ENCODE measurements around the gene FNIP2.
"Not testable (repeated sequence)": the region's sequence is repeated elsewhere in the genome, so short reads cannot be mapped to it uniquely, and the experiment has no call there.

Gene FNIP2

GRCh38 chr4:158875455-158875854, 106.6 kb downstream of the FNIP2 start:
- TF ChIP-seq CTCF (IDR thresholded peaks at IDR 0.05; ENCODE audit: control extremely low read depth, extremely low read depth, low read depth, missing control alignments) = no peak
- POLR2A ChIA-PET = no interaction called here
- no peak for DNase-seq (ENCODE audit: extremely low spot score)
- CTCF ChIA-PET = no interaction called here

- ChIA-PET POLR2A (no interaction called here), CTCF (interaction anchor here (1.1 to 1.7 kb wide), 3 partner anchors 8 to 15 kb away, joined by 3 to 6 read pairs (median 3); no protein-coding TSS in a partner anchor)
- DNase-seq (ENCODE audit: extremely low spot score) = no peak
- no peak for TF ChIP-seq CTCF (IDR thresholded peaks at IDR 0.05; ENCODE audit: control extremely low read depth, extremely low read depth, low read depth, missing control alignments)
Measured at GRCh38 chr4:158877069-158877468, 108.2 kb downstream of the FNIP2 start.

GRCh38 chr4:158882142-158882541, 113.3 kb downstream of the FNIP2 start:
- POLR2A ChIA-PET = not testable (repeated sequence)

GRCh38 chr4:158884280-158884679, 115.5 kb downstream of the FNIP2 start:
- no peak for DNase-seq (ENCODE audit: extremely low spot score)
- no peak for TF ChIP-seq CTCF (IDR thresholded peaks at IDR 0.05; ENCODE audit: control extremely low read depth, extremely low read depth, low read depth, missing control alignments)
- CTCF ChIA-PET = interaction anchor here (1.2 to 1.3 kb wide), 2 partner anchors 8 to 28 kb away, joined by 3 read pairs; no protein-coding TSS in a partner anchor
- POLR2A ChIA-PET = no interaction called here

More at GRCh38 chr4:158882142-158882541, 113.3 kb downstream of the FNIP2 start:
- DNase-seq (ENCODE audit: extremely low spot score); CTCF ChIA-PET: not testable (repeated sequence)

- TF ChIP-seq CTCF (IDR thresholded peaks at IDR 0.05; ENCODE audit: control extremely low read depth, extremely low read depth, low read depth, missing control alignments) = no peak
- ChIA-PET POLR2A (no interaction called here), CTCF (interaction anchor here (1.0 to 1.3 kb wide), 4 partner anchors 9 to 34 kb away, joined by 3 read pairs; no protein-coding TSS in a partner anchor)
- DNase-seq (ENCODE audit: extremely low spot score) = no peak
Measured at GRCh38 chr4:158885564-158885963, 116.7 kb downstream of the FNIP2 start.

- TF ChIP-seq CTCF (IDR thresholded peaks at IDR 0.05; ENCODE audit: control extremely low read depth, extremely low read depth, low read depth, missing control alignments) = no peak
- POLR2A ChIA-PET = no interaction called here
- no peak for DNase-seq (ENCODE audit: extremely low spot score)
- CTCF ChIA-PET = no interaction called here
Measured at GRCh38 chr4:158890294-158890693, 121.5 kb downstream of the FNIP2 start.

GRCh38 chr4:158891256-158891655, 122.4 kb downstream of the FNIP2 start:
- CTCF ChIA-PET = no interaction called here
- POLR2A ChIA-PET = no interaction called here
- no peak for DNase-seq (ENCODE audit: extremely low spot score)
- no peak for TF ChIP-seq CTCF (IDR thresholded peaks at IDR 0.05; ENCODE audit: control extremely low read depth, extremely low read depth, low read depth, missing control alignments)
